ENCODE data around the gene C3orf62. TPM values are rescaled to one million over a fixed set of nuclear protein-coding genes. Genes with fewer than 3 reads are reported as not detected.

The C3orf62 gene
- total and polyA plus RNA-seq, 9 of the 15 experiments (the other 6 are each of a cell fraction or from before 2014, with no cell fraction given): 1.3 to 5.7 (median 3.4) TPM

- H4K20me1 ChIP-seq (replicated peaks; ENCODE audit: control insufficient read depth, insufficient read depth, low read length): no peaks in the 10 kb centered on the region
- ATAC-seq: no peak
- H3K36me3 ChIP-seq (ENCODE audit: control insufficient read depth, insufficient read depth, low read length): no peaks in the 10 kb centered on the region
- in situ Hi-C loops (cut with MboI): loop anchor here (25.0 kb wide), 1 partner anchor 1399 kb away; no protein-coding TSS in a partner anchor
- no peak for DNase-seq (ENCODE audit: extremely low read depth in 1 of 4, low spot score in 3 of 4)
- ChIA-PET CTCF (ENCODE audit: low intra/inter-chr PET ratio) (no interaction called here), POLR2A (no interaction called here)
- H3K79me2 ChIP-seq (ENCODE audit: control insufficient read depth, insufficient read depth, low read length): no peaks in the 10 kb centered on the region
- no peak overlapping the region for H3K27ac ChIP-seq (ENCODE audit: extremely low read depth, low read depth, low read length)
- H3K9me1 ChIP-seq (ENCODE audit: control insufficient read depth, insufficient read depth, low read length): no peaks in the 10 kb centered on the region
- no peak overlapping the region for H3K4me2 ChIP-seq (ENCODE audit: insufficient read depth, low read length)
- H3K4me3 ChIP-seq: no peak overlapping the region
- TF ChIP-seq MEIS2 (IDR thresholded peaks at IDR 0.05; ENCODE audit: partially characterized antibody) (no peak), ZNF830 (CRISPR knock-in tag; IDR thresholded peaks at IDR 0.05) (no peak), ZNF253 (CRISPR knock-in tag; conservative IDR thresholded peaks at IDR 0.05) (no peak), ZFX (CRISPR knock-in tag; IDR thresholded peaks at IDR 0.05) (no peak), ZNF165 (CRISPR knock-in tag; IDR thresholded peaks at IDR 0.05; ENCODE audit: borderline replicate concordance) (no peak), ARID1B (IDR thresholded peaks at IDR 0.05) (no peak), RBM34 (IDR thresholded peaks at IDR 0.05; ENCODE audit: borderline replicate concordance, insufficient read depth, low read length) (no peak), GABPB2 (CRISPR knock-in tag; conservative IDR thresholded peaks at IDR 0.05) (no peak), SMARCB1 (IDR thresholded peaks at IDR 0.05; ENCODE audit: insufficient read length, low read depth) (no peak), CBX3 (IDR thresholded peaks at IDR 0.05; ENCODE audit: borderline replicate concordance in 1 of 2, low read length in 2 of 2) (no peak), MYNN (IDR thresholded peaks at IDR 0.05) (no peak), MYNN (CRISPR knock-in tag; IDR thresholded peaks at IDR 0.05) (no peak), HOMEZ (CRISPR knock-in tag; IDR thresholded peaks at IDR 0.05) (no peak), ADNP (tag; IDR thresholded peaks at IDR 0.05) (no peak), EP400 (IDR thresholded peaks at IDR 0.05) (no peak)
- TF ChIP-seq, protein P1, sequence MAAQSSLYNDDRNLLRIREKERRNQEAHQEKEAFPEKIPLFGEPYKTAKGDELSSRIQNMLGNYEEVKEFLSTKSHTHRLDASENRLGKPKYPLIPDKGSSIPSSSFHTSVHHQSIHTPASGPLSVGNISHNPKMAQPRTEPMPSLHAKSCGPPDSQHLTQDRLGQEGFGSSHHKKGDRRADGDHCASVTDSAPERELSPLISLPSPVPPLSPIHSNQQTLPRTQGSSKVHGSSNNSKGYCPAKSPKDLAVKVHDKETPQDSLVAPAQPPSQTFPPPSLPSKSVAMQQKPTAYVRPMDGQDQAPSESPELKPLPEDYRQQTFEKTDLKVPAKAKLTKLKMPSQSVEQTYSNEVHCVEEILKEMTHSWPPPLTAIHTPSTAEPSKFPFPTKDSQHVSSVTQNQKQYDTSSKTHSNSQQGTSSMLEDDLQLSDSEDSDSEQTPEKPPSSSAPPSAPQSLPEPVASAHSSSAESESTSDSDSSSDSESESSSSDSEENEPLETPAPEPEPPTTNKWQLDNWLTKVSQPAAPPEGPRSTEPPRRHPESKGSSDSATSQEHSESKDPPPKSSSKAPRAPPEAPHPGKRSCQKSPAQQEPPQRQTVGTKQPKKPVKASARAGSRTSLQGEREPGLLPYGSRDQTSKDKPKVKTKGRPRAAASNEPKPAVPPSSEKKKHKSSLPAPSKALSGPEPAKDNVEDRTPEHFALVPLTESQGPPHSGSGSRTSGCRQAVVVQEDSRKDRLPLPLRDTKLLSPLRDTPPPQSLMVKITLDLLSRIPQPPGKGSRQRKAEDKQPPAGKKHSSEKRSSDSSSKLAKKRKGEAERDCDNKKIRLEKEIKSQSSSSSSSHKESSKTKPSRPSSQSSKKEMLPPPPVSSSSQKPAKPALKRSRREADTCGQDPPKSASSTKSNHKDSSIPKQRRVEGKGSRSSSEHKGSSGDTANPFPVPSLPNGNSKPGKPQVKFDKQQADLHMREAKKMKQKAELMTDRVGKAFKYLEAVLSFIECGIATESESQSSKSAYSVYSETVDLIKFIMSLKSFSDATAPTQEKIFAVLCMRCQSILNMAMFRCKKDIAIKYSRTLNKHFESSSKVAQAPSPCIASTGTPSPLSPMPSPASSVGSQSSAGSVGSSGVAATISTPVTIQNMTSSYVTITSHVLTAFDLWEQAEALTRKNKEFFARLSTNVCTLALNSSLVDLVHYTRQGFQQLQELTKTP (IDR thresholded peaks at IDR 0.05; ENCODE audit: low read depth in 1 of 2, partially characterized antibody in 2 of 2): no peak
- FAIRE-seq: no peak
- H3K27me3 ChIP-seq (ENCODE audit: control insufficient read depth in 2 of 2, insufficient read depth in 2 of 2, low read length in 2 of 2): no peaks in the 10 kb centered on the region
- H3K4me1 ChIP-seq (replicated peaks in 1 of 2; ENCODE audit: control insufficient read depth in 2 of 2, insufficient read depth in 2 of 2, low read length in 2 of 2): peaks cover 7 to 8% of the 10 kb centered on the region in 2 experiments; a peak in 4 of 5 replicates
- BruUV-seq (replicated peaks): no TSS peak
- no peak overlapping the region for H2AFZ ChIP-seq (ENCODE audit: low read depth, low read length)
- H3K9ac ChIP-seq (ENCODE audit: insufficient read depth in 1 of 2, low read depth in 2 of 2, low read length in 2 of 2): no peak overlapping the region
- intact Hi-C loops (cut with micrococcal nuclease): loop anchor here (5.0 kb wide), 1 partner anchor 64 kb away; the partner anchor contains the start of gene KLHDC8B
- H3K9me3 ChIP-seq (replicated peaks; ENCODE audit: control insufficient read depth, insufficient read depth, low read depth, low read length): peaks cover 5% of the 10 kb centered on the region
Measured at GRCh38 chr3:49236226-49236625, 40.8 kb downstream of the C3orf62 start.
